ENCODE measurements around the gene ATP11A. TPM values are rescaled to one million over a fixed set of nuclear protein-coding genes. Genes with fewer than 3 reads are reported as not detected.

The ATP11A gene
- total RNA-seq, 1 donor from 2014 or later: 70.9 TPM

DNA sequence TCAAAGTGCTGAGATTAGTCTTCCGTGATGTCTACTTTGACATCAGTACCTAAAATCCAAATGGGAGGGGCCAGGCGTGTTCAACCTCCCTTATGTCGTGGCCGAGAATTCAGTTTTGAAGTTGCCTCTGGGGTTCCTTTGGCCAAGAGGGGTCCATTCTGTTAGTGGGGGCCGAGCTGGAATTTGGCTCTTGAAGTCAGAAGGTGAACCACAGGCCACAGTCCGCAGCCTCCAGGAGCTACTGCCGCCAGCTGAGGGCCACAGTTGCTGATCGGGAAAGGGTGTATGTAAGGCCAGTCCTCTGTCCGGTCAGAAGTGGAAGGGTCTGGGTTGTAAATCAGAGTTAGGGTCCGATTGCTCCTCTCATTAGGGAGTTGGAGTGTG is 31.0 kb downstream of the ATP11A start:
- TF ChIP-seq, protein P1, sequence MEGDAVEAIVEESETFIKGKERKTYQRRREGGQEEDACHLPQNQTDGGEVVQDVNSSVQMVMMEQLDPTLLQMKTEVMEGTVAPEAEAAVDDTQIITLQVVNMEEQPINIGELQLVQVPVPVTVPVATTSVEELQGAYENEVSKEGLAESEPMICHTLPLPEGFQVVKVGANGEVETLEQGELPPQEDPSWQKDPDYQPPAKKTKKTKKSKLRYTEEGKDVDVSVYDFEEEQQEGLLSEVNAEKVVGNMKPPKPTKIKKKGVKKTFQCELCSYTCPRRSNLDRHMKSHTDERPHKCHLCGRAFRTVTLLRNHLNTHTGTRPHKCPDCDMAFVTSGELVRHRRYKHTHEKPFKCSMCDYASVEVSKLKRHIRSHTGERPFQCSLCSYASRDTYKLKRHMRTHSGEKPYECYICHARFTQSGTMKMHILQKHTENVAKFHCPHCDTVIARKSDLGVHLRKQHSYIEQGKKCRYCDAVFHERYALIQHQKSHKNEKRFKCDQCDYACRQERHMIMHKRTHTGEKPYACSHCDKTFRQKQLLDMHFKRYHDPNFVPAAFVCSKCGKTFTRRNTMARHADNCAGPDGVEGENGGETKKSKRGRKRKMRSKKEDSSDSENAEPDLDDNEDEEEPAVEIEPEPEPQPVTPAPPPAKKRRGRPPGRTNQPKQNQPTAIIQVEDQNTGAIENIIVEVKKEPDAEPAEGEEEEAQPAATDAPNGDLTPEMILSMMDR (conservative IDR thresholded peaks at IDR 0.05): no peak
- H3K4me1 Mint-ChIP-seq (ENCODE audit: unreplicated experiment): peaks cover 52% of the 10 kb centered on the region
- H3K27me3 Mint-ChIP-seq: no peaks in the 10 kb centered on the region
- peaks cover 5% of the 10 kb centered on the region for H3K9me3 Mint-ChIP-seq
- H3K27ac Mint-ChIP-seq: peak overlapping the region; percentile 94
- no peak for DNase-seq (ENCODE audit: extremely low spot score, unreplicated experiment)
- peaks cover 25% of the 10 kb centered on the region for H3K36me3 Mint-ChIP-seq
- peak overlapping the region; percentile 18 for H3K4me3 Mint-ChIP-seq

DNA sequence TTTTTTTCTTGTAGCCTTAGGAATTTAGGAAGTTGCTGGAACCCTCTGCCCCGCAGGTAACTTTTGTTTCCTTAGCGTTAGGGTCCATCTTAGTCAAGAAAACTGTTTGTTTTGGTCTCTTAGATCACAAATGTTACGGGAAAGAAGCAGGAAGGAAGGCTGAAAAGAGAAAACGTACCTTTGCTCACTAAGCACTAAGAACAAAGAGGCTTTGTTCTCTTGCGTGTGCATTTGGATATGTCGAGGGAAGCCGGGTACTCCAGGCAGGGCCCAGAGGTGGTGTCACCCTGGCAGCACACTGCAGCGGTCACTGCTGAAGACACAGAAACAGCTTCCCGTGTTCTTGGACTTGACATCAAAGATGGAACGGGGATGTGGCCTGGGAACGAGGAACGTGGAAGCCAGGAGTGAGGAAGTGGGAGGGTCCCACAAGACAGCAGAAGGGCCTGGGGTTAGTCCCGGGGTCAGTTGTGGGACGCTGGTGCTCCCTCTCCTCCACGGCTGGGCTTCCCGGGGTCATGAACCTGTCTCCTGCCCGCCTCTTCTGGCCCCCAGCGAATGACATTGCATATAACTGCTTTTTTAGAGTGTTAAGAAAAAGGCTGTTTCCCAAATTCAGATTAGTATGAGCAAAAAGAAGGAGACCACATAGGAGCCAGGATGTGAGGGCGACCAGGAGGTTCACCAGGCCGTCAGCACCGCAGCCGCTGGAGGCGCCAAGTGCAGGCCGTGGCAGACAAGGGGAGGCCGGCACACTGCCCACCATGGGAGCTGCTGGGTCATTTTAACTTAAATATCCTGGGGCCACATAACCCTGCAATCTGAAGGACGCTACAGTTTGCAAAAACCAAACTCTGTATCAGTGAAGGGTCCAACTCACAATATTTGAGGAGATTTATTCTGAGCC is 31.6 kb downstream of the ATP11A start:
- peaks cover 5% of the 10 kb centered on the region for H3K9me3 Mint-ChIP-seq
- peak overlapping the region; percentile 18 for H3K4me3 Mint-ChIP-seq
- TF ChIP-seq, protein P1 (conservative IDR thresholded peaks at IDR 0.05): no peak
- H3K4me1 Mint-ChIP-seq (ENCODE audit: unreplicated experiment): peaks cover 56% of the 10 kb centered on the region
- H3K27ac Mint-ChIP-seq: peak overlapping the region; percentile 94
- peaks cover 25% of the 10 kb centered on the region for H3K36me3 Mint-ChIP-seq
- no peaks in the 10 kb centered on the region for H3K27me3 Mint-ChIP-seq
- DNase-seq (ENCODE audit: extremely low spot score, unreplicated experiment): no peak

DNA sequence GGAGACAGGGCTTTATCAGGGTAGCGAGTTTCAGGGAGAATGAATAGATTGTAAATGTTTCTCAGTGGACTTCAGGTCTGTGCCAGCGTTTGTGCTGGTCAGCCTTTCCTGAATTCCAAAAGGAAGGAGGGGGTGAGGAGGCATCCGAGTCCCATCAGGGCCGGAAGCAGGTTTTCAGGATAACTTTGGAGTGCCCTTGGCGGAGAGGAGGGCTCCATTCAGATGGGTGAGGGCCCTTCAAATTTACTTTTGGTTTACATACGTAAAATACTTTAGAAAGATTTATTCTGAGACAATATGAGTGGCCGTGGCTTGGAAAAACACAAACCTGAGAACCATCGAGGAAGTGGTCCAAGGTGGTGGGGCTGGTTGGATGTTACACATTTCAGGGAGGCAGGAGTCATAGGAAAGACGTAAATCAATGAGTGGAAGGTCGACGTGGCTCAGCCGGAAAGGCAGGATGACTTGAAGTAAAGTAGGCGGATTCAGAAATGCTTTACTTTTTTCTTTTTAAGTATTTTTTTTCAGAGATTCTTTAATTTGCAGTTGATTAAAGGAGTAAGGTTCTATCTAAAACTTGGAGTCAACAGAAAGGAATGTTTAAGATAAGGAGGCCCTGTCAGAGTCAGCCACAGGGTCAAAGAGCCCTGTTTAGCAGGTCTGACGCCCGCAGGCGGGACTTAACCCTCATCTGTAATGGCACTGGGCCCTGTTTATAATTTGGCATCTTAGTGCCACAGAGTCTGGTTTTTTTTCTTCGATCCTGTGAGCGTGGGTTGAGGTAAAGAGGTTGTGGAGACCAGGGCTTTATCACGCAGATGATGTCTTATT is 32.8 kb downstream of the ATP11A start:
- Mint-ChIP-seq H3K27me3 (no peaks in the 10 kb centered on the region), H3K4me1 (ENCODE audit: unreplicated experiment) (peaks cover 51% of the 10 kb centered on the region), H3K36me3 (peaks cover 18% of the 10 kb centered on the region), H3K9me3 (peaks cover 5% of the 10 kb centered on the region), H3K4me3 (peak overlapping the region; percentile 70), H3K27ac (peak overlapping the region; percentile 94)
- TF ChIP-seq, protein P1 (conservative IDR thresholded peaks at IDR 0.05): no peak
- DNase-seq (ENCODE audit: extremely low spot score, unreplicated experiment): no peak

DNA sequence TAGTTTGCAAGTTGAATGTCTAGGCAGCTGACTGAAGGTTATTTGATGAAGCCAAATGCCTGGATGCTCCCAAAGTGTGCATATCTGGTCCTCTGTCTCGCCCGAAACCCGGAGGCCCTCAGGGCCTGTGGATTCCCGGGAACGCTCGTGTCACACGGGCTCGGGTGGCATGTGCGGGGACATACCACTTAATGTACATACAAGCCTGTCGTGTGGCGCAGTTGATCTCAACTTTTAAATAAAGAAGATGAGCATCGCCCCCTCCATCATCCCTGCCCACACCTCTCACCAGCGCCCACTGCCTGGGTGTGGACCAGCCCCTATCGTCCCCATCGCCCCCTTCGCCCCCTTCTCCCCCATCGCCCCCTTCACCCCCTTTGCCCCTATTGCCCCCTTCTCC is 33.9 kb downstream of the ATP11A start:
- peaks cover 18% of the 10 kb centered on the region for H3K36me3 Mint-ChIP-seq
- no peak for DNase-seq (ENCODE audit: extremely low spot score, unreplicated experiment)

DNA sequence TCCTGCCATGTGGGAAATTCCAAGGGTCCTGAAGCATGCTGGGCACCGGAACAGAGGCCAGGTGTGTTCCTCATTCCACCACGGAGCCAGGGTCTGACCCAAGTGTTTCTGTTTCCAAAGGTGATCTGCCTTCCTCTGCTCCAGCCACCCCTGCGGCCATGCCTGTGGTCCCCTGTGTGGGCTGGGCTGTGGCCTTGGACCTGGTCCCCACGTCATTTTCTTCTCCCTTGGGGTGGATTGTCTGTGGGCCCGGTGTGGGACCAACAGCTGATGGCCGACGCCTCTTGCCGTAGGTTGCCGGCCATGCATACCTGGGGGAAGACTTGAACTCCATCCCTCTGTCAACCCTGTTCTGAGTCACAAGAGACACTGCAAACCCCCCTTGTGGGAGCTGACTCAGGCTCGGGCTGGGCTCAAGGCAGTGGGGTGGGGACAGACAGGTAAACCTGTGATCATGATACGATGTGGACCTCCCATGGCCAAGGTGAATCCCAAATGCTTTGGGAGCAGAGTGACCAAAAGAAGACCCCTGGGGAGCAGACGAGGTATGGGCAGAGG is 35.0 kb downstream of the ATP11A start:
- Mint-ChIP-seq H3K4me3 (no peak overlapping the region), H3K36me3 (peaks cover 10% of the 10 kb centered on the region), H3K27me3 (no peaks in the 10 kb centered on the region), H3K9me3 (peaks cover 4% of the 10 kb centered on the region), H3K4me1 (ENCODE audit: unreplicated experiment) (peaks cover 55% of the 10 kb centered on the region), H3K27ac (no peak overlapping the region)
- TF ChIP-seq, protein P1 (conservative IDR thresholded peaks at IDR 0.05): no peak
- DNase-seq (ENCODE audit: extremely low spot score, unreplicated experiment): no peak

More for the DNA sequence above, 33.9 kb downstream of the ATP11A start:
- peaks cover 53% of the 10 kb centered on the region for H3K4me1 Mint-ChIP-seq (ENCODE audit: unreplicated experiment)
- peaks cover 5% of the 10 kb centered on the region for H3K9me3 Mint-ChIP-seq
- no peak overlapping the region for H3K4me3 Mint-ChIP-seq
- H3K27me3 Mint-ChIP-seq: no peaks in the 10 kb centered on the region
- TF ChIP-seq, protein P1 (conservative IDR thresholded peaks at IDR 0.05): no peak
- peak overlapping the region; percentile 94 for H3K27ac Mint-ChIP-seq
